ENCODE measurements around the gene ARHGEF11. TPM values are rescaled to one million over a fixed set of nuclear protein-coding genes. Genes with fewer than 3 reads are reported as not detected.
"Not testable (repeated sequence)": the region's sequence is repeated elsewhere in the genome, so short reads cannot be mapped to it uniquely, and the experiment has no call there.

Gene ARHGEF11
- 21.5 and 21.7 TPM in 2 replicates for total RNA-seq (2014; rRNA removed; shearing (Covaris generic))

DNA sequence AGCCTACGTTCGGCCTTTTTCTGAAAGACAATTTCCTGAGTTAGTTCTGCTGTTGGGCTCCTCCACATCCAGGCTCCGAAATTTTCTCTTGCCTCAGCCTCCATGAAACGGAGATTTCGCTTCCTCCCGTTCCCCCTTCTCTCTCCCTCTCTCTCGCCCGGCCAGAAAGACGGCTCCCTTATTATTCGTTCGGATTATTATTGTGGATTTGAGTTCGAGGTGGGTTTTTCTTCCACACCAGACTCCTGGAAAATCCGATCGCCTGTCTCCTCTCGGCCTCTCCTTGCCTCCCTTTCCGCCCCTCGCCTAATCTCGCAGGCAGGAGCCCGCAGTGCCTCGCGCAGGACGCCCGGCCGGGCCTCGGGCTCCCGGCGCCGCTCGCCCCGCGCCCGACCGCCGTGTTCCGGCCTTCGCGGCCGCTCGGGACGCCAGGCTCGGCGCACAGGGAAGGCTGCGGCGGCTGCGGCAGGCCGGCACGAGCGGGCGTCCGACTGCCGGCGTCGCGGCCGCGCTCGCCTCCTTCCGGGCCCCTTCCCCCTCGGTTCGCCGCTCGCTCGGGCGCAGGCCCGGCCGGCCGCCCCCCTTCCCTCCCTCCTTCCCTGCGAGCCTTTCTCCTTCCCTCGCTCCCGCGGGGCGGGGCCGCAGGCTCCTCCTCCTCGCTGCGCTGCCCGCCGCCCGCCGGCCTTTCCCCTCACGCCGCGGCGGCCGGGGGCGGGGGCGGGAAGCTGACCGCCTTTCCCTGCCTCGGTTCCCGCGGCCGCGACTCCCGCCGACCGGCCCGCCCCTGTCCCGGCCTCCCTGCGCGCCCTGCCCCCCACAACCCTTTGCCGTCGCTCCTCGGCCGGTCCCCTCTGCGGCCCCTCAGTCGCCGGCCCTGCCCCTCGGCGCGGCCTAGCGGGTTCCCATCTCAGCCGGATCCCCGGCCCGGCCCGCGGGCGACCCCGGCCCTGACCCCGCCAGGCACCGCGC lies at the start of gene ARHGEF11:
TSS of gene ARHGEF11 (minus strand) at position 493 of the 969 bp plus-strand sequence. CDS start 1,412 bp downstream, outside the sequence.
- peak; percentile 74 for DNase-seq (ENCODE audit: low spot score)

DNA sequence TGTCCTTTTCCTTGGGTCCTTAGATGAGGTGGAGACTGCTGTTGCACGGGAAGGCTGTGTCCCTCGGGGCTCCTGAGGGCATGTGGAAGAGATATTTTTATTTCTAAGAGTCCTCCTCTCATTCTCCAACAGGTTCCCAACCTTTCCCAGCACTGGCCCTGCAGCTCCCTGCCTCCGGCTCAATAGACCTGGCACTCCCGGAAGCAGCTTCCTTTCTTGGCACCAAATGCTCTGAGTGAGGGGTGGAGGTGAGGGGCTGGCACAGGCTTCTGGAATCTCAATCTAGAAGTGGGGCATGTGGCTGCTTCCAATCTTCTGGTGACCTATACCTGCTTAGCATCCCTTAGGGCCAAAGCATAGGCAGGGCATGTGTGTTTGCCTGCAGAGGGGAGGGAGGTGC lies 49.5 kb upstream of the ARHGEF11 start:
- no peak for DNase-seq (ENCODE audit: low spot score)

DNA sequence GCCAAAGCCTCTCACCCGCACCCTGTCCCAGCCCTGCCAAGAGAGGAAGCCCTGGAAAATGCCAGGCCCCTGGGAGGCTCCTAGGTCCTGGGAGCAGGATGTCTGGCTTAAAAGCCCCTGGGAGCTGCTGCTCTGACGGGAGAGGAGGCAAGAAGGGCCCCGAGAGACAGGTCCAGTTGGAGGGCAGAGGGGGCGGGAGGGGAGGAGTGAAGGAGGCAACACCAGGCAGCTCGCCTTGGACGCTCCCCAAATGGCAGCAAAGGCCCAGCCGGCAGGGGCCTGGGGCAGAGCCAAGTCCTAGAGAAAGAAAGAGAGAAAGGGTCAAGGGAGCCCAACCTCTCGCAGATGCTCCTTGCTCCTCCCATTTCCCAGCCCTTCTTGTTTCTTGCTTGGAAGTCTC lies 47.3 kb upstream of the ARHGEF11 start:
- DNase-seq (ENCODE audit: low spot score) = no peak

DNA sequence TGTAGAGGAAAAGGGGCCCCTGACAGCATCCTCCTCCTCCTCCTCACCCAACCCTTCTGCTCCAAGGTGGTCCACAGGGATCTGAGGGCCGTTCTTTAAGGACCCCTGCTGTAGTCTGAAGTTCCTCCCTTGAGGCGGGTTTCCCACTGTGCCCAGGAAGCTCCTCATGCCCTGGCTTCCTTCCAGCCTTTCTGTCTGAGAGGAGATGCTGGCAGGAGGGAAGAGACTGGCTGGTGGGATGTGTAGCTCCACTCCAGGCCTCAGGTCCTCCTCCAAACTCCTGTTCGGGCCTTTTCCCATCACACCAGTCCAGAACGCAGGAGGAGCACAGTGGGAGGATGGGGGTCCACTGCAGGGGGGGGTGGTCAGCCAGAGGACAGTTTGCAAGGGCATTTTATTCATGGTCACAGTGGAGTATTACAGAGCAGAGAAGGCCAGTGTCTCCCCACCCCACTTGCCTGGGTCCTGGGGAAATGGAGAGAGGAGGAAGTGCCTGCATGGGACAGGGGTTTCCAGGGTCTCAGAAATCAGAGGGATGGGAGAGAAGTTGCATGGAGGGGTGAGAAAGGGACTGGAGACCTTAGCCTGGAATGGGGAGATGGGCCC lies 46.2 kb upstream of the ARHGEF11 start:
- no peak for DNase-seq (ENCODE audit: low spot score)

GRCh38 chr1:157091186-157091585 lies 45.6 kb upstream of the ARHGEF11 start:
- DNase-seq (ENCODE audit: low spot score) = no peak

- no peak for DNase-seq (ENCODE audit: low spot score)
Observed at GRCh38 chr1:157090771-157091170, 45.2 kb upstream of the ARHGEF11 start.

DNA sequence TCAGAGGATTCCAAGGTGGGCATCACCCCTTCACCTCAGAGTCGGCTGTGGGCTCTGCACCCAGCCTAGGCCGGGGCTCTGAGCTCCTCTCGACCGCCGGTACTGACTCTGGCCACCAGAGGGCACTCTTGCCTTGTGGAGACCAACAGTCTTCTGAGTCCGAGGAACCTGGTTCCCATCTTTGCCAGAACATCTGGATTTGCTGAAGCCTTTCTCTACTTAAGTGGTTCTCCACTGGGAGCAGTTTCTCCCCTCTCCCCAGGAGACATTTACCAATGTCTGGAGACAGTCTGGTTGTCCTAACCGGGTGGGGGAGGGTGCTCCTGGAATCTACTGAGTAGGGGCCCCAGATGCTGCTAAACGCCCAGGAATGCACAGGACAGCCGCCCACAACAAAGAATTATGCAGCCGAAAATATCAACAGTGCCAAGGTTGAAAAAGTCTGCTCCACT lies 44.7 kb upstream of the ARHGEF11 start:
- peak; percentile 65 for DNase-seq (ENCODE audit: low spot score)

DNA sequence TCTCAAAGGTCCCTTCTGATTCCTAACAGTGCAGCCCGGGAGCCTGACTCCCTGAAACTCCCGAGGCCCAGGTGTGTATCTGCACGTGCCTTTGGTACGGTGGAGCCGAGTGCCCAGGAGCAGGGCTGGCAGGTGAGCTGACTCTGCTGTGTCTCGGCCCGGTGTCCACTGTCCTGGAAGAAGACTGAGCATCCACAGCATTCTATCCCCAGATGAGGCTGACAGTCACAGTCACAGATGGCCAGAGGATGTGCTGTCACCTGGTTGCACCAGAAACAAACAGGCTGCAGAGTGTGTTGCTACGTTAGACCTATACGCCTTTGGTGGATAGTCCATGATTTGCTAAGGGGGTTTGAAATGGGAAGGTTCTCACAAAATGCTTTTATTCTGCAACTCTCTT lies 44.2 kb upstream of the ARHGEF11 start:
- no peak for DNase-seq (ENCODE audit: low spot score)

DNA sequence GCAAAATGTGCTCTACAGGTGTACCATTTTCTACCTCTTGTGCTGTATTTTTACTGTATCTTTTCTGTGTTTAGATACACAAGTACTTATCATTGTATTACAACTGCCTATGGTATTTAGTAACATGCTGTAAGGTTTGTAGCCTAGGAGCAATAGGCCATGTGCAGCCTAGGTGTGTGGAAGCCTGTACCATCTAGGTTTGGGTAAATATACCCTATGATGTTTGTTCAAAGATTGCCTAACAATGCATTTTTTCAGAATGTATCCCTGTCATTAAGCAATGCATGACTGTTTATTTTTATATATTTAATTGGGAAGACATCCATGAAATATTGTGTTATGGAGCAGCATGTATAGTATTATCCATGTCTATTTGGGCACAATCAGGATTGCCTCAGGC lies 43.1 kb upstream of the ARHGEF11 start:
- no peak for DNase-seq (ENCODE audit: low spot score)

DNA sequence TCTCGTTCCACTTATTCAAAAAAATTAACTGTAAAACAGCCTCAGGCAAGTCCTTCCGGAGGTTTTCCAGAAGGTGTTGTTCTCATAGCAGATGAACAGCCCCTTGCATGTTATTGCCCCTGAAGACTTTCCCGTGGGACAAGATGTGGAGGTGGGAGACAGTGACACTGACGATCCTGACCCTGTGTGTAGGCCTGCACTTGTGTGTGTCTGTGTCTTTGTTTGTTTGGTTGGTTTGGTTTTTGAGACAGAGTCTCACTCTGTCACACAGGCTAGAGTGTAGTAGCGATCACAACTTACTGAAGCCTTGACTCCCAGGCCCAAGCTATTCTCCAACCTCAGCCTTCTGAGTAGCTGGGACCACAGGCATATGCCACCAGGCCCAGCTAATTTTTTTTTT lies 41.5 kb upstream of the ARHGEF11 start:
- no peak for DNase-seq (ENCODE audit: low spot score)

- DNase-seq (ENCODE audit: low spot score) = no peak
Observed at GRCh38 chr1:157086299-157086698, 40.8 kb upstream of the ARHGEF11 start.

DNA sequence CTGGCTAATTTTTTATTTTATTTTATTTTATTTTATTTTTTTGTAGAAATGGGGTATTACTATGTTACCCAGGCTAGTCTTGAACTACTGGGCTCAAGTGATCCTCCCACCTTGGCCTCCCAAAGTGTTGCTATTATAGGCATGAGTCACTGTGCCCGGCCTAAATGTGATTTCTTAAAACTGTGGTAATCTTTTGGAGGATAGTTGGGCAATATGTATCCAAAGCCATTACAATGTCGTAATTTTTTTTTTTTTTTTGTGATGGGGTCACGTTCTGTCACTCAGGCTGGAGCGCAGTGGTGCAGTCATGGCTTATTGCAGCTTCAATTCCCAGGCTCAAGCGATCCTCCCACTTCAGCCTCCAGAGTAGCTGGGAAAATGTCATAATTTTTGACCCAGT lies 39.9 kb upstream of the ARHGEF11 start:
- DNase-seq (ENCODE audit: low spot score) = no peak

DNA sequence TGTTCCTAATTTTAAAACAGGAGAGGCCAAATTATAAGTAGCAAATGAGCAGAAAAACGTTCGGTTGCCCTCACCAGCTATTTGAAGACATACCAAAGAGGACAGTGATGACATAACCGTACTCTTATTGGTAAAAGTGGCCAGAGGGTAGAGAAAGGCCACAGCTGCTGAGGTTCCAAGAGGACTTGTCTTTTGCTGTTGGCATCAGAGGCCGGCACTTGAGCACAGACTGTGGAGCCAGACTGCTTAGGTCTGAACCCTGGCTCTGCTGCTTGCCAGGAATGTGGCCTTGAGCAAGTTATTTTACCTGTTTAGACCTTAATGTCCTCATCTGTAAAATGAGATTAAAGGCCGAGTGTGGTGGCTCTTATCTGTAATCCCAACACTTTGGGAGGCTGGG lies 39.2 kb upstream of the ARHGEF11 start:
- no peak for DNase-seq (ENCODE audit: low spot score)

DNA sequence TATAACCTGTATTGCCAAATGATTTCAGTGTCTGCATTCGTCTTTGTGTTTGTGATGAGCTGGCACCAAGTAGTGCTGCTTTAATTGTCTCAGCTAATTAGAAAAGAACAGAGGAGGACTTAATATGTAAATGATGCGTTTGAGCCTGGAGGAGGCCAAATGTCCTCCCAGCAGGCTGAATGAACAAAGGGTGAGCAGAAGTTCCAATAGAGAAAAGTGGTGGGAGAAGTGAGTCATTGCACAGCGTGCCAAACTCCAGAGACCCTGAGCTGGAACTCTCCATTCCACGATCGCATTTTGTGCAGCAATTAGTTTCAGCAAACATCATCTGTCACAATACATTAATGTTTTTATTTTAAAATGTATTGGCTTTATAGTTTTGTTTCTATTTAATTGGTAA lies 36.2 kb upstream of the ARHGEF11 start:
- DNase-seq (ENCODE audit: low spot score) = no peak

DNA sequence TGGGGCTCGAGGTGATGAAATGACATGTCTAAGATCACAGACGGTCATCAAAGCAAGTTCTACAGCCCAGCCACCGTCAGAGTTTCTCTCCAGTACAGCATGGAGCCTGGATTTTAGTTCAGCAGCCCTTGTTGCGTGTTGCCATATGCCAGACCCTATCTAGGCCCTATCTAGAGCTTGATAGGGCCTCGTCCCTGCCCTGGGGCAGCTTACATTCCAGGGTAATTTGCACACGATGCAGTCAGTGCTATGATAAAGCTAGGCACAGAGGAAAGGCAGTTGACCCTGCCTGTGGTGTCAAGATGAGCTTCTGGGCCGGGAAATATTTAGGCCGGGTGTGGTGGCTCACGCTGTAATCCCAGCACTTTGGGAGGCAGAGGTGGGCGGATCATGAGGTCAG lies 35.2 kb upstream of the ARHGEF11 start:
- no peak for DNase-seq (ENCODE audit: low spot score)

DNA sequence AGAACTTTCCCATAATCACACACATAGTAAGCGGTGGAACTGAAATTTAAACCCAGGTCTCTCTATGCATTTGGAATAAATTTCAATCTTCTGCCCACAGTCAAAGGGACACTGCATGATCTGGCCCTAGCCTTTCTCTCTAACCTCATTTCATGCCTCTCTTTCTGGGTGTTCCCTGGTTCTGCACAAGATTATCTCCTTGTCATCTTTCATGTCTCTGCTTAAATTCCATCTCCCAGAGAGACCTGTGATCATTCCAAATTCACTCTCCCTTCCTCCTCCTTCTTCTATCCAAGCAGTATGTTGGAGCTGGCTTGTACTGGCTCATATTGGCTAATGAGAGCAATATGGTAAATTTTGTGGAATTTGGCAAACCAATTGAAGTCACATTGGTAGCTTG lies 31.9 kb upstream of the ARHGEF11 start:
- no peak for DNase-seq (ENCODE audit: low spot score)

DNA sequence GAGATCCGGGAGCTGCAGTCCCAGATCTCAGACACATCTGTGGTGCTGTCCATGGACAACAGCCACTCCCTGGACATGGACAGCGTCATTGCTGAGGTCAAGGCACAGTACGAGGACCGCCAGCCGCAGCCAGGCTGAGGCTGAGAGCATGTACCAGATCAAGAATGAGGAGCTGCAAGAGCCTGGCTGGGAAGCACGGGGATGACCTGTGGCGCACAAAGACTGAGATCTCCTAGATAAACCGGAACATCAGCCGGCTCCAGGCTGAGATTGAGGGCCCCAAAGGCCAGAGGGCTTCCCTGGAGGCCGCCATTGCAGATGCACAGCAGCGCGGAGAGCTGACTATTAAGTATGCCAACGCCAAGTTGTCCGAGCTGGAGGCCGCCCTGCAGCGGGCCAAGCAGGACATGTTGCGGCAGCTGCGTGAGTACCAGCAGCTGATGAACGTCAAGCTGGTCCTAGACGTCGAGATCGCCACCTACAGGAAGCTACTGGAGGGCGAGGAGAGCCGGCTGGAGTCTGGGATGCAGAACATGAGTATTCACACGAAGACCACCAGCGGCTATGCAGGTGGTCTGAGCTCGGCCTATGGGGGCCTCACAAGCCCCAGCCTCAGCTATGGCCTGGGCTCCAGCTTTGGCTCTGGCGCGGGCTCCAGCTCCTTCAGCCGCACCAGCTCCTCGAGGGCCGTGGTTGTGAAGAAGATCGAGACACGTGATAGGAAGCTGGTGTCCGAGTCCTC lies 28.6 kb upstream of the ARHGEF11 start:
- DNase-seq (ENCODE audit: low spot score) = no peak

DNA sequence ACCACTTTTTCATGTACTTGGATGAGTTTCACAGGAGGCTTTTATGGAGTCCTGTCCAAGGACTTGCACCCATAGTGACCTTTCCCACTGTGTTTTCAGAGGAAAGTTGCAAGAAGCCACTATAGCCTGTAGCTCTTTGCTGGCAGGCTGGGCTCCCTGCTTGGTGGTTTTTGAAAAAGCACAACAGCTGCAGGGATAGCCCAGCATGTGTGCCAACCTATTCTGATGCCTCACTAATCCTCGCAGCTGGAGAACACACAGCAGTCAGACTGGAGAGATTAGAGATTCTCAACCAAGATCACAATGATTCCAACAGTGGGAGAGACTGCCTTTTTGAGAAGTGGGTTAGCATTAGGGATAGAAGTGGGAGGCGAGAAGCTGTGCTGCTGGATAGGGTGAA lies 24.1 kb upstream of the ARHGEF11 start:
- DNase-seq (ENCODE audit: low spot score) = no peak

DNA sequence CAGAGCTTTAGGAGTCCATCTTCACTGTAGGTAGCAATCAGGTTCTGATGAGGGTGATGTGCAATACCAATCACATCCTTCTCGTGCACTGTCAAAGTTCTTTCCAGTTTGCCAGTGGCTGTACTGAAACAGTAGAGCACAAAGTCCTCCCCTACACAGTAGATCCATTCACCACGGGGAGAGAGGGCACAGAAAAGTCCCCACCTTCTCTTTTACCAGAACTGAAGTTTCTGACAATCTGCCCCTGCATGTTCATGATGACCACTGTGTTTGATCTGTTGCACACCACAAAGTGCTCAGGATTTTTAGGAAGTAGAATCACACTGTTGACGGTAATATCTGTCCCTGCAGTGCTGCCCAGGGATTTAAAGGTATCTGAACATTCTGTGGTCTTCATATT lies 13.7 kb upstream of the ARHGEF11 start:
- not testable (repeated sequence) for DNase-seq (ENCODE audit: low spot score)

DNA sequence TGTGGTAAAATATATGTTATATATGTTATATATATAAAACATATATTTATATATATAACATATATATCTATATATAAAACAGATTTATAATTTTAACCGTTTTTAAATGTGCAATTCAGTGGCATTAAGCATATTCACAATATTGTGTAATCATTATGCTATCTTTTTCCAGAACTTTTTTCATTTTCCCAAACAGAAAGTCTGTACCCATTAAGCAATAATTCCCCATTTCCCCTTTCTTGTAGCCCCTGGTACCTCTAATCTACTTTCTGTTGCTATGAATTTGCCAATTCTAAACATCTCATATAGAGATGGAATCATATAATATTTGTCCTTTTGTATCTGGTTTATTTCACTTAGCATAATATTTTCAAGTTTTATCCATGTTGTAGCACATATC lies 10.7 kb upstream of the ARHGEF11 start:
- DNase-seq (ENCODE audit: low spot score) = no peak

DNA sequence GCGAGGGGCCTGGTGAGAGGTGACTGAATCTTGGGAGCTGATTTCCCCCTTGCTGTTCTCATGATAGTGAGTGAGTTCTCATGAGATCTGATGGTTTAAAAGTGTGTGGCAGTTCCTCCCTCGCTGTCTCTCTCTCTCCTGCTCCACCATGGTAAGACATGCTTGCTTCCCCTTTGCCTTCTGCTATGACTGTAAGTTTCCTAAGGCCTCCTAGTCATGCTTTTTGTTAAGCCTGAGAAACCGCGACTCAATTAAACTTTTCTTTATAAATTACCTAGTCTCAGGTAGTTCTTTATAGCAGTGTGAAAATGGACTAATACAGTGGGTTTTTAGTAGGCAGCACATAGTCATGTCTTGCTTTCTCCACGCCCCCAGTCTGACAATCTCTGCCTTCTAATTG lies 10.2 kb upstream of the ARHGEF11 start:
- not testable (repeated sequence) for DNase-seq (ENCODE audit: low spot score)

DNA sequence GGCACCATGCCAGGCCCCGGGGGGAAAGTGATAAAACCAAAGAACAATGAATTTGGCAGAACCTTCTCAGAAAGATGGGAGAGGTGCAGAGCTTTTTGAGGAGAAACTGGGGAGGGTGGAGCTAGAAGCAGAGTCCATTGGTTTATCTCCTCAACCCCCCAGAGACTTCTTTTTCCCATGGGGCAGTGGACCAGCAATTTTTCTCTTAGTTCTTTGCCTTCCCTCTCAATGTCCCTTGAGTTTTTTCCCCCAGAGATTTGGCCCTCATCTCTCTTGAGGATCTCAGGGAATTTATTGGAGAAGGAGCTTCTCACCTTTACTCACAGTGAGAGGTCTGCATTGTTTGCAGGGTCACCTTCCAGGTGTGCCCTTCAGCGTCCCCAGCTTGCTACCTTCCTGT lies 5.3 kb upstream of the ARHGEF11 start:
- no peak for DNase-seq (ENCODE audit: low spot score)

Measured in A172 (cell line).